ENCODE results near the gene USHBP1. TPM values are rescaled to one million over a fixed set of nuclear protein-coding genes. Genes with fewer than 3 reads are reported as not detected.

Gene USHBP1
- total and polyA plus RNA-seq, 10 of the 15 experiments (the other 5 are each of a cell fraction or from before 2014, with no cell fraction given): 0.05 to 0.96 (median 0.22) TPM; not detected in 2

DNA sequence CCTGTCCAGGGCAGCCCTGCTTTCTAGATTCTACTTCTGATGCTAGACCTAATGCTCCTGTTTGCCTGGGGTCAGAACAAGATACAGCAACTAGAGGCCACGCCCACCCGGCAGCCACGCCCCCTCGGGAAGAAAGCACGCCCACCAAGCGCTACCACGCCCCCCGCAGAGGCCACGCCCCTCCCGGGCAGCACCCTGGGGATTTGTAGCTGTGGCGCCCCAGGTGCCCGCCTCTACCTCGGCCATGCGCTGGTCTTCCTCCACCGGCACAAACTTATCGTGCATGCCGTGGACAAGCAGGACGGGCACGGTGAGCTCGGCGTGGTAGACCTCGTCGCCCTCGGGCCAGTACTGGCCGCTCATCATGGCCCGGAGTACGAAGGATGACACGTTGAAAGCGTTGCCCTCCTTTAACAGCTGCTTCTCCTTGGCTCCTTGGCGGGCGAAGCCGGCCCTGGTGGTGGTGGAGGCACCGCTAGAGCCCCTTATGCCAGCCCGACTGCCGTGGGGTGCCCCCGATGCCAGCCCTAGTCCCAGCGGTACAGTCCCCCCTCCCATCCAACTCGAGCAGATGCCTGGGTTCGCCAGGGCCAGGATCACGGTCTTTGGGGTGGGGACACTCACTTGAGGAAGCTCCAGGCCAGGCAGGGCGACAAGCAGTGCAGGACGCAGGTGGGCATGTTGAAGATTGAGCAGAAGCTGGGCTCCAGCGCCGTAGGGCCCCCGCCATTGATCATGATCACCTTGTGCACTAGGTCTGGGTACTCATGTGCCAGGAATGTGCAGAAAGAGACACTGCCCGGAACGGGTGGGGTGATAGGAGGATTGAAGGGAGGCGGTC lies 29.7 kb upstream of the USHBP1 start:
- no peak overlapping the region for H3K4me2 ChIP-seq (ENCODE audit: control insufficient read depth, insufficient read depth)
- no peak overlapping the region for H3K27ac ChIP-seq (ENCODE audit: control insufficient read depth, insufficient read depth)

More for the DNA sequence above, 29.7 kb upstream of the USHBP1 start:
- H3K27me3 ChIP-seq (replicated peaks in 1 of 2; ENCODE audit: control insufficient read depth in 2 of 2, insufficient read depth in 2 of 2, low read length in 1 of 2): no peaks in the 10 kb centered on the region
- ChIA-PET CTCF (interaction anchor here (4.5 to 6.5 kb wide), 2 partner anchors 10 to 93 kb away, joined by 43 to 81 read pairs; partner anchors contain the start of genes ABHD8 and MRPL34), RAD21 (ENCODE audit: unreplicated experiment) (interaction anchor here (1.2 to 3.2 kb wide), 3 partner anchors 9 to 91 kb away, joined by 3 to 17 read pairs (median 14); partner anchors contain the start of genes ABHD8 and MRPL34), SMC1A (ENCODE audit: uncharacterized antibody, unreplicated experiment) (interaction anchor here (1.1 kb wide), 1 partner anchor 11 kb away, joined by 4 read pairs; no protein-coding TSS in a partner anchor), POLR2A (interaction anchor here (1.9 kb wide), 1 partner anchor 15 kb away, joined by 5 read pairs; the partner anchor contains the start of gene DDA1)
- H3K79me2 ChIP-seq (ENCODE audit: control insufficient read depth, insufficient read depth, low read length): no peaks in the 10 kb centered on the region; the same call in 1 of the 2 replicates
- H2AFZ ChIP-seq (ENCODE audit: control insufficient read depth, low read depth, low read length): no peak overlapping the region
- no peak for FAIRE-seq
- H3K4me1 ChIP-seq (ENCODE audit: control insufficient read depth, insufficient read depth, low read length): peaks cover 4% of the 10 kb centered on the region; the same call in 1 of the 2 replicates
- no peak overlapping the region for H3K4me3 ChIP-seq
- intact Hi-C loops (cut with micrococcal nuclease; ENCODE audit: unreplicated experiment) (loop anchor here (5.0 kb wide), 1 partner anchor 43 kb away; the partner anchor contains the start of gene GTPBP3), in situ Hi-C loops (cut with MboI) (loop anchor here (5.0 kb wide), 1 partner anchor 93 kb away; no protein-coding TSS in a partner anchor)
- H3K9me3 ChIP-seq (replicated peaks; ENCODE audit: control insufficient read depth, insufficient read depth, low read length): no peaks in the 10 kb centered on the region; the same call in 1 of the 3 replicates
- peak; percentile 47 for ATAC-seq
- H3K36me3 ChIP-seq (ENCODE audit: control insufficient read depth in 2 of 2, insufficient read depth in 2 of 2, low read length in 1 of 2): no peaks in the 10 kb centered on the region
- 78% methylated on average over 48 of the region's 48 CpGs for WGBS (ENCODE audit: insufficient coverage, insufficient replicate concordance, low lambda C conversion rate, missing lambda C conversion rate)
- no TSS peak for BruUV-seq (replicated peaks)
- no peaks in the 10 kb centered on the region for H4K20me1 ChIP-seq (ENCODE audit: control insufficient read depth, insufficient read depth)
- H3K9ac ChIP-seq (ENCODE audit: control insufficient read depth, insufficient read depth, low read length): no peak overlapping the region
- no peak for DNase-seq (ENCODE audit: low read depth, low spot score)
- TF ChIP-seq ZNF207 (IDR thresholded peaks at IDR 0.05; ENCODE audit: borderline replicate concordance) (no peak), ZZZ3 (IDR thresholded peaks at IDR 0.05; ENCODE audit: control insufficient read depth, insufficient read length, low read depth) (no peak), RFX5 (IDR thresholded peaks at IDR 0.05; ENCODE audit: low read depth, low read length) (no peak), MEF2B (IDR thresholded peaks at IDR 0.05; ENCODE audit: partially characterized antibody, poor library complexity, severe bottlenecking) (peak; percentile 21), NR2C2 (IDR thresholded peaks at IDR 0.05; ENCODE audit: borderline replicate concordance, control insufficient read depth, insufficient read length, low read depth) (no peak), SP1 (IDR thresholded peaks at IDR 0.05; ENCODE audit: low read depth, low read length) (peak; percentile 37), FOXM1 (IDR thresholded peaks at IDR 0.05; ENCODE audit: low read depth, low read length) (no peak), MTA2 (IDR thresholded peaks at IDR 0.05; ENCODE audit: low read depth) (no peak), TCF7 (IDR thresholded peaks at IDR 0.05; ENCODE audit: borderline replicate concordance) (no peak), ESRRA (IDR thresholded peaks at IDR 0.05; ENCODE audit: low read length) (no peak)
- TF ChIP-seq, protein P1, sequence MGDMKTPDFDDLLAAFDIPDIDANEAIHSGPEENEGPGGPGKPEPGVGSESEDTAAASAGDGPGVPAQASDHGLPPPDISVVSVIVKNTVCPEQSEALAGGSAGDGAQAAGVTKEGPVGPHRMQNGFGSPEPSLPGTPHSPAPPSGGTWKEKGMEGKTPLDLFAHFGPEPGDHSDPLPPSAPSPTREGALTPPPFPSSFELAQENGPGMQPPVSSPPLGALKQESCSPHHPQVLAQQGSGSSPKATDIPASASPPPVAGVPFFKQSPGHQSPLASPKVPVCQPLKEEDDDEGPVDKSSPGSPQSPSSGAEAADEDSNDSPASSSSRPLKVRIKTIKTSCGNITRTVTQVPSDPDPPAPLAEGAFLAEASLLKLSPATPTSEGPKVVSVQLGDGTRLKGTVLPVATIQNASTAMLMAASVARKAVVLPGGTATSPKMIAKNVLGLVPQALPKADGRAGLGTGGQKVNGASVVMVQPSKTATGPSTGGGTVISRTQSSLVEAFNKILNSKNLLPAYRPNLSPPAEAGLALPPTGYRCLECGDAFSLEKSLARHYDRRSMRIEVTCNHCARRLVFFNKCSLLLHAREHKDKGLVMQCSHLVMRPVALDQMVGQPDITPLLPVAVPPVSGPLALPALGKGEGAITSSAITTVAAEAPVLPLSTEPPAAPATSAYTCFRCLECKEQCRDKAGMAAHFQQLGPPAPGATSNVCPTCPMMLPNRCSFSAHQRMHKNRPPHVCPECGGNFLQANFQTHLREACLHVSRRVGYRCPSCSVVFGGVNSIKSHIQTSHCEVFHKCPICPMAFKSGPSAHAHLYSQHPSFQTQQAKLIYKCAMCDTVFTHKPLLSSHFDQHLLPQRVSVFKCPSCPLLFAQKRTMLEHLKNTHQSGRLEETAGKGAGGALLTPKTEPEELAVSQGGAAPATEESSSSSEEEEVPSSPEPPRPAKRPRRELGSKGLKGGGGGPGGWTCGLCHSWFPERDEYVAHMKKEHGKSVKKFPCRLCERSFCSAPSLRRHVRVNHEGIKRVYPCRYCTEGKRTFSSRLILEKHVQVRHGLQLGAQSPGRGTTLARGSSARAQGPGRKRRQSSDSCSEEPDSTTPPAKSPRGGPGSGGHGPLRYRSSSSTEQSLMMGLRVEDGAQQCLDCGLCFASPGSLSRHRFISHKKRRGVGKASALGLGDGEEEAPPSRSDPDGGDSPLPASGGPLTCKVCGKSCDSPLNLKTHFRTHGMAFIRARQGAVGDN (IDR thresholded peaks at IDR 0.05): no peak

Data from GM12878 (cell line).